Glutamatergic neuron (in vitro differentiated cells): ENCODE results near the gene ITPR1. TPM values are rescaled to one million over a fixed set of nuclear protein-coding genes. Genes with fewer than 3 reads are reported as not detected.

Source experiments
- DNase-seq: peaks from one replicate; pipeline ENCODE4 v3.0.0; 2022
- H3K27ac Mint-ChIP-seq: one replicate; pipeline ENCODE4 v1.8.0; 2020; ENCODE audit warnings: mild to moderate bottlenecking, mixed read lengths, inconsistent platforms; ENCODE audit not compliant: unreplicated experiment
- H3K27me3 Mint-ChIP-seq: one replicate; pipeline ENCODE4 v1.8.0; 2020; ENCODE audit warnings: mild to moderate bottlenecking, moderate library complexity, mixed read lengths, inconsistent platforms; ENCODE audit not compliant: unreplicated experiment
- H3K36me3 Mint-ChIP-seq: one replicate; pipeline ENCODE4 v1.8.0; 2020; ENCODE audit warnings: mild to moderate bottlenecking, mixed read lengths, inconsistent platforms; ENCODE audit not compliant: unreplicated experiment
- H3K4me1 Mint-ChIP-seq: one replicate; pipeline ENCODE4 v1.8.0; 2020; ENCODE audit warnings: mild to moderate bottlenecking, low read depth, mixed read lengths, inconsistent platforms; ENCODE audit not compliant: unreplicated experiment
- H3K4me3 Mint-ChIP-seq: one replicate; pipeline ENCODE4 v1.8.0; 2020; ENCODE audit warnings: mild to moderate bottlenecking, mixed read lengths, inconsistent platforms; ENCODE audit not compliant: unreplicated experiment
- H3K9me3 Mint-ChIP-seq: one replicate; pipeline ENCODE4 v1.8.0; 2020; ENCODE audit warnings: mild to moderate bottlenecking, moderate library complexity, mixed read lengths, inconsistent platforms; ENCODE audit not compliant: unreplicated experiment
- total RNA-seq: library from RNA; stranded (reverse); fragmentation: NEBNext Ultra II Directional; extraction: Animal tissue kit (Norgen Biotek cat#: 25700); gene quantifications from one replicate; pipeline ENCODE4 v1.2.1, GENCODE V29; 2021; ENCODE audit not compliant: unreplicated experiment
- TF ChIP-seq, protein P1 (sequence below): fragments of 200-600 bp; sonication (generic); IDR thresholded peaks from one replicate; pipeline ENCODE4 v1.5.0; 2021; ENCODE audit not compliant: partially characterized antibody, unreplicated experiment

Gene ITPR1
- total RNA-seq, 1 donor from 2014 or later, result 6.9 TPM

DNA sequence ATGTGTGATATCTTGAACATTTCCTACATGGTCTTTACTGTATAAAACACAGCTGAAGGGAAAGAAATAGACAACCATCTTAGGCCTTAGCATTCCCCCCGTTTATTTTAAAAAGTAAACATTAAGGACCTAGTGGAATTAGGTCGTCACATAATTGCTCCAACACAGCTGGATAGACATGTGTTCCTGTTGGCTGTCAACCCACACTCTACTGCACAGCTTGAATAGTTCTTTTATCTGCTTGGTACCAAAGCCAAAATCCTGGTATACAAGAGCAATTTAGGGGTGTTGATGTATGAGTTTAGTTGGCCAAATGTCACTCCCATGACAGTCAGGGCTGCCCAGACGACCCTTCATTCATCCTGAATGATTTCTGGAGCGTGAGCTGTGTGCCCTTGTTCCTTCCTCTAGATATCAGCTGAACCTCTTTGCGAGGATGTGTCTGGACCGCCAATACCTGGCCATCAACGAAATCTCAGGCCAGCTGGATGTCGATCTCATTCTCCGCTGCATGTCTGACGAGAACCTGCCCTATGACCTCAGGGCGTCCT is 179.7 kb downstream of the ITPR1 start:
- TF ChIP-seq, protein P1, sequence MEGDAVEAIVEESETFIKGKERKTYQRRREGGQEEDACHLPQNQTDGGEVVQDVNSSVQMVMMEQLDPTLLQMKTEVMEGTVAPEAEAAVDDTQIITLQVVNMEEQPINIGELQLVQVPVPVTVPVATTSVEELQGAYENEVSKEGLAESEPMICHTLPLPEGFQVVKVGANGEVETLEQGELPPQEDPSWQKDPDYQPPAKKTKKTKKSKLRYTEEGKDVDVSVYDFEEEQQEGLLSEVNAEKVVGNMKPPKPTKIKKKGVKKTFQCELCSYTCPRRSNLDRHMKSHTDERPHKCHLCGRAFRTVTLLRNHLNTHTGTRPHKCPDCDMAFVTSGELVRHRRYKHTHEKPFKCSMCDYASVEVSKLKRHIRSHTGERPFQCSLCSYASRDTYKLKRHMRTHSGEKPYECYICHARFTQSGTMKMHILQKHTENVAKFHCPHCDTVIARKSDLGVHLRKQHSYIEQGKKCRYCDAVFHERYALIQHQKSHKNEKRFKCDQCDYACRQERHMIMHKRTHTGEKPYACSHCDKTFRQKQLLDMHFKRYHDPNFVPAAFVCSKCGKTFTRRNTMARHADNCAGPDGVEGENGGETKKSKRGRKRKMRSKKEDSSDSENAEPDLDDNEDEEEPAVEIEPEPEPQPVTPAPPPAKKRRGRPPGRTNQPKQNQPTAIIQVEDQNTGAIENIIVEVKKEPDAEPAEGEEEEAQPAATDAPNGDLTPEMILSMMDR, result no peak
- no peak overlapping the region for H3K27ac Mint-ChIP-seq
- no peaks in the 10 kb centered on the region for H3K4me1 Mint-ChIP-seq
- H3K36me3 Mint-ChIP-seq, result no peaks in the 10 kb centered on the region
- DNase-seq, result no peak
- H3K4me3 Mint-ChIP-seq, result no peak overlapping the region
- peaks cover 6% of the 10 kb centered on the region for H3K9me3 Mint-ChIP-seq
- no peaks in the 10 kb centered on the region for H3K27me3 Mint-ChIP-seq

DNA sequence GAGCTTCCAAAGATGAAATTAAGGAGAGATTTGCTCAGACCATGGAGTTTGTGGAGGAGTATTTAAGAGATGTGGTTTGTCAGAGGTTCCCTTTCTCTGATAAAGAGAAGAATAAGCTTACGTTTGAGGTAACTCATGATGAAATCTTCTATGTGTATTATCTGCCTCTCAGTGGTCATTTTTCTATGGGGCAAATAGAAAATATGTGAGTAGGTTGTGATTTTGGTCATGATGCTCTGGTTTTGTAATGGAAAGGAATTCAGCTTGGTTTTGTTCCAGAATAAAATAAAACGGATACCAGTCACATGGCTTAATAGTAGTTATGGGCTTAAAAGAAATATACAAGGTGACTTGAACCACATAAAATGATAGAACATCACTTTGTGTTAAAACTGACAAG is 181.1 kb downstream of the ITPR1 start:
- Mint-ChIP-seq H3K4me3 (no peak overlapping the region), H3K4me1 (no peaks in the 10 kb centered on the region), H3K27me3 (no peaks in the 10 kb centered on the region), H3K9me3 (peaks cover 6% of the 10 kb centered on the region), H3K36me3 (peaks cover 5% of the 10 kb centered on the region), H3K27ac (no peak overlapping the region)
- TF ChIP-seq, protein P1, result no peak
- DNase-seq, result no peak

- DNase-seq, result no peak
- Mint-ChIP-seq H3K27me3 (peaks cover 2% of the 10 kb centered on the region), H3K4me3 (no peak overlapping the region), H3K4me1 (no peaks in the 10 kb centered on the region), H3K36me3 (peaks cover 5% of the 10 kb centered on the region), H3K27ac (no peak overlapping the region), H3K9me3 (peaks cover 6% of the 10 kb centered on the region)
- TF ChIP-seq, protein P1, result no peak
Measured at GRCh38 chr3:4675704-4676103, 182.6 kb downstream of the ITPR1 start.

DNA sequence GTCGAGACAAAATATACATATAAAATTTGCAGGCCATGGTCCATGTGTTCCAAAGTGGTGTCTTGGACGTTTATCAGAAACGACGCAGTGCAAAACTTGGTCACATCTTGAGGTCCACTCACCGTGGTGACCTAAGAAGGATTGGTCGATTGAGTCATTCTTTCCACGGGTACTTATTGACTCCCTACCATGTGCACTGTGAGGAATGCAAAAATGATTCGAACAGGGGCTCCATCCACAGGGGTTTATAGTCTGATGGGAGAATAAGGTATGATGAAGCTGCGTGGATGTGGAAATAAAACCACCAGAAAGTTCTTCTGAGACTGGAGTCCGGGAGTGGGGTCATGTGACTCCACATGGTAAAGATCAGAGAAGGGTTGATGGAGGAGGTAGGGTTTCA is 185.2 kb downstream of the ITPR1 start:
- H3K36me3 Mint-ChIP-seq, result peaks cover 5% of the 10 kb centered on the region
- H3K4me3 Mint-ChIP-seq, result no peak overlapping the region
- TF ChIP-seq, protein P1, result no peak
- peaks cover 2% of the 10 kb centered on the region for H3K27me3 Mint-ChIP-seq
- peaks cover 6% of the 10 kb centered on the region for H3K9me3 Mint-ChIP-seq
- no peaks in the 10 kb centered on the region for H3K4me1 Mint-ChIP-seq
- DNase-seq, result no peak
- H3K27ac Mint-ChIP-seq, result no peak overlapping the region

DNA sequence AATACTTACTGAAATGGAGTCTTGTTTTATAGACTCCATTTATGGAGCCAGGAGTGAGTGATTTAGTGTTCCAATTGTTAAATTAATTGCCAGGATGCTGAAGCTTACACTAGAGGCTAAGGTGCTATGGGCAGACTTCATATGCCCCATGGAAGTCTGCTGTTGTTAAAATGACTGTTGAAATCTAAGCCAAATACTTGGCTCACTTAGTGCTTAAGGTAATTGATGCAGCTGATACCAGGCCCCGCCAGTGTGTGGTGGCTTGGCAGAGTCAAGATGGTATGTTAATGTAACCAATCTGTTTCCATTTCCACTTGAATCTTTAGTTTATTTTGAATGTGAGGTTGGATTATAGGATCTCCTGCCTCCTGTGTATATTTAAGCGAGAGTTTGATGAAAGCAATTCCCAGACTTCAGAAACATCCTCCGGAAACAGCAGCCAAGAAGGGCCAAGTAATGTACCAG is 187.1 kb downstream of the ITPR1 start:
- peaks cover 5% of the 10 kb centered on the region for H3K36me3 Mint-ChIP-seq
- H3K27ac Mint-ChIP-seq, result no peak overlapping the region
- no peak overlapping the region for H3K4me3 Mint-ChIP-seq
- H3K9me3 Mint-ChIP-seq, result peaks cover 6% of the 10 kb centered on the region
- no peak for DNase-seq
- TF ChIP-seq, protein P1, result no peak
- no peaks in the 10 kb centered on the region for H3K4me1 Mint-ChIP-seq
- H3K27me3 Mint-ChIP-seq, result peaks cover 4% of the 10 kb centered on the region
